ENCODE data around the gene FAM241A.

DNA sequence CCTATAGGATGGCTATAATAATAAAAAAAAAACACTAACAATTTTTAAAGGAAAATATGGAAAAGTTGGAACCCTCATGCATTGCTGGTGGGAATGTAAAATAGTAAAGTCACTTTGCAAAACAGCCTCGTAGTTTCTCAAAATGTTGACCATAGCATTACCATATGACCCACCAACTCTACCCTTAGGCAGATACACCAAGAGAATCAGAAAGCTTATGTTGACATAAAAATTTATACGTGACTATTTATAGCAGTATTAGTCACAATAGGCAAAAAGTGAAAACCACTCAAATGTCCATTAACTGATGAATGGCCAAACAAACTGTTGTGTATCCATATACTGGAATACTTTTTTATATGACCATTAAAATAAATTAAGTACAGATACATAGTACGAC, 19.8 kb upstream of the FAM241A start:
- TF ChIP-seq CTCF (IDR thresholded peaks at IDR 0.05) (no peak), EZH2 (IDR thresholded peaks at IDR 0.05; ENCODE audit: borderline replicate concordance, insufficient read depth, low read depth, low read length, poor library complexity, severe bottlenecking) (no peak)

Data from B cell (primary cell).